Stimulated activated CD8-positive, alpha-beta memory T cell treated with anti-CD3 and anti-CD28 coated beads, Interleukin-7, amount 100 ng/mL, for 48 hours (primary cell): Measurements from ENCODE around the gene RALA.
"Not testable (repeated sequence)": the region's sequence is repeated elsewhere in the genome, so short reads cannot be mapped to it uniquely, and the experiment has no call there.

Experiments used
- DNase-seq, 2 donors: peaks; one replicate each; pipeline ENCODE4 v3.0.0-alpha.2; 2020; ENCODE audit warnings: low read depth in 1 of 2; ENCODE audit errors: extremely low read depth in 1 of 2

The RALA gene

DNA sequence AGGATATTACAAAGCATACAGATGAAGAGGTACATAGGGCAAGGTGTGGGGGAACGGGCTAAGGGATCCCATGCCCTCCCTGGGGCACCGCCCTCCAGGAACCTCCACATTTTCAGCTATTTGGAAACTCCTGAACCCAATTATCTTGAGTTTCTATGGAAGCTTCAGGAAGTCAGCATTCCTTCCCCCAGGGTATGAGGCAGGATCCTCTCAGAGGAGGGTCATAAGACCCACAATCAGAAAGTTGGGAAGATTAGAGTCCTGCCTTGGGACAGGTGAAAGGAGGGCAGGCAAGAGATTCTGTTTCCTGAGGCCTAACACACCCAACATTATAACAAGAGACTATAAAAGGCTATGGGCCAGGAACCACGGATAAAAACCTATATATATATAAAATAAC is 98.0 kb downstream of the RALA start:
- DNase-seq: no peak

DNA sequence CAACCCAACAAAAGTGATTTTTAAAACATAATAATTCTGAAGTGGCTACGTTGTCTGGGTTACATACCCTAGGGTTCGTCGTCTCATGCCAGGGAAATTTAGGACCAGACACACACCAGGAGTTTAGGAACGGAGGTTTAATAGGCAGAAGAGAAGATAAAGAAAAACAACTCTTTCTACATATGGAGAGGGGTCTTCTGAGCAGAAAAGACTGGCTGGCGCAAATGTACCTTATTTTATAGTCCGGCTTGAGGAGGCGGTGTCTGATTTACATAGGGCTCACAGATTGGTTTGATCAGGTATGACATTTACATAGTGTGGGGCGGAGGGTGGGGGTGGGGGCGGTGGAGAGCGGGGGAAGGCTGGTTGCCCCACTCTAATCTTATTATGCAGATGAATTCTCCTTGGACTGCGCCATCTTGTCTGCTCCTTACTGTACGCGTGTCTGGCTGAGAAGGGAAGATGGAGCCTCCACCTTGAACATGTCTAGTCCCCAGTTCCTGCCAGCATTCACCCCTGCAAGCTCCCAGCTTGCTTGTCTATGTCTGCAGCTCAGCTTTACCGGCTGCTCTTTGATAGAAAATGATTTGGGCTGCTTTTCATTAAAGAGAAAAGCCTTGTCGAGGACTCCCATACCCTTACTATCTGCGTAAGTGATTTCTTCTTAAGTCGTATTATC is 98.7 kb downstream of the RALA start:
- no peak for DNase-seq

DNA sequence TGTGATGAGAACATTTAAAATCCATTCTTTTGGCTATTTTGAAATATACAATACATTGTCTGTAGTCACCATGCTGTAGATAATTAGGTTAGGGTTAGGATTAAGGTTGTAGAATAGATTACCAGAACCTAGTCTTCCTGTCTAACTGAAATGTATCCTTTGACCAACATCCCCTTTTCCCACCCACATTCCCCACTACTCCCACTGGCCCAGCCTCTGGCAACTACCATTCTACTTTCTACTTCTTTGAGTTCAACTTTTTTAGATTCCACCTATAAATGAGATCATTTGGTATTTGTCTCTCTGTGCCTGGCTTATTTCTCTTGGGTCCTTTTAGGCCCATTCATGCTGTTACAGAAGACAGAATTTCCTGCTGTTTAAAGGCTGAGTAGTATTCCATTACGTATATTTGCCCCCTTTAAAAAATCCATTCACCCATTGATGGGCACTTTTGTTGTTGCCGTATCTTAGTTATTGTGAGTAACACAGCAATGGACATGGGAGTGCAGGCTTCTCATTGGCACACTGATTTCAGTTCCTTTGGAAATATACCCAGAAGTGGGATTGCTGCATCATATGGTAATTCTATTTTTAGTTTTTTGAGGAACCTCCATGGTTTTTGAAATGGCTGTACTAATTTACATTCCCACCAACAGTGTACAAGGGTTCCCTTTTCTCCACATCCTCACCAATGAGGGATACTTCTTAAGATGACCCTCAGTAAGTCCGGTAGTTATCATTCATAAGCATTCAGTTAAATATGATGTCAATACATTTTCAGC is 104.0 kb downstream of the RALA start:
- DNase-seq: no peak

DNA sequence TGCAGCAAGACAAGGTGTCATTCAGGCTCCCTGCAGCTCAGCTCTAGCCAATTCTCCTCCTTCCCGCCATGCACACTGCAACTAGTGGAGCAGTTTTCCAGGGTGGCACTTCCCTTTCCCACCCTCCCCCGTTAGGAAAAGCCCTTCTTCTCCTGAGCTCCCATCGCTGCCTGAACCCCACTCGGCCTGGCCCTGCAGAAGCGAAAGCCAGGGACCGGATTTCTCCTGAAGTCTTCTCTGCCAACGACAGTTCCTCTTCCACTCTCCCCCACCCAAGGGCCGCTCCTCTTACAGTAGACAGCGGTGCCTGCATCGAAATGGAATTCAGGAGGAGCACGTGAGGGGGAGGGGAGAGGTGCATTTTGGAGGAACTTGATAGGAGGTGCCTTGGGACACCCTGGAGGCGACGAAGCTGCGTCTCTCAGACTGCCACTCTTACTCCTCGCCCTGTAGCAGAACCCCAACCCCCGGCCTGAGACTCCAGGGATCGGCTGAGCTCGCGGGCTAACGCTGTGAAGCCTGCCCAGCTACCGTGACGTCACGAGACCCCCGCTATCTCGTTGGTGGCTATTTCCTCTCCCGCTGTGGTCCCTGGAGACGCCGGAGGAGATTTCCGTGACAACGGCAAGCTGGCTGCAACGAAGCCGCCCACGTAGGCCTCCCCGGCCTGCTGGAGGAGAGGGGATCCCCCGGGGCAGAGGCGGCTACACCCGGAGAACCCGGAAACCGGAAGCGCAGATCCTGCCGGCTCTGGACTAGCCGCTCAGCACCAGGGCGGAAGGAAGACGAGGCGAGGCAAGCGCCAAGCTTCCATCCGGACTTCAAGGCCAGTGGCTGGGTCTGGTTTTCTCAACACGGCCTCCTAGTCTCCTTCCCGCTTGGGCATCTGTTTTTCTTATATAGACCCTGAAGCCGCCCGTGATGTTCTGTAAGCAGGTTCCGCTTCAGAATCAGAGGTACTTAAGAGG is 109.7 kb downstream of the RALA start:
- DNase-seq: peak; percentile 98 to 100

DNA sequence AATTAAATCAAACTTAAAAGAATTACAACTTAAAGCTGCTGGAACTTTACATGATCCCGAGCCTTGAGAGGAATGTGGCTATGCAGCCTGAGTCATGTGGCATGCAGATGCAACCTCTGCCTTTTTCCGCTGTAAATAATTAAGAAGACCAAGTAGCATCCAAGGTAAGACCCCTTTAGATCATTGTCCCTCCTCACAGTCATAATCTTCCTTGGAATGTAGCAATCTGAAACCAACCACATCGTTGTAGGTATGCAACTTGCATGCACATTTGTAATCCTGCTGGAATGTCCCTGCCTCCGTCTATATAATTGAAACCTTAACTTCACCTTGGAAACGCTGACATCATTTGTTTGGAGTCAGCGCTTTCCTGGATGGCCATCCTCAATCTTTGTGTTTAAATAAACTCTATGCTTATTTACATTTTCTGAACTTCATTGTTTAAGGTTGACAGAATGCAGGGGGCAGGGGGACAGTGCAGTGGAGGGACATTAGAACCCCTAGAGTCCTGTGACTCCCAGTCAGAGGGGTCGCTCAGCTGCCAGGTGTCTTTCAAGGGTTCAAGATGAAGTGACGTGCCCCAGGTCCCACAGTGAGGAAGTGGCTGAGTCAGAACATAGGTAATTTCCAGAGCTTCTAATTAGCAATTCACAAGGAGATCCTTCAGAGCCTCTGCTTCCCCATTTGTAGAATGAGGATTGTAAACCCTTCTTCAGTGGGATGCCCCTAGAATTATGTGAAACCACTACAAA is 110.7 kb downstream of the RALA start:
- no peak for DNase-seq

DNA sequence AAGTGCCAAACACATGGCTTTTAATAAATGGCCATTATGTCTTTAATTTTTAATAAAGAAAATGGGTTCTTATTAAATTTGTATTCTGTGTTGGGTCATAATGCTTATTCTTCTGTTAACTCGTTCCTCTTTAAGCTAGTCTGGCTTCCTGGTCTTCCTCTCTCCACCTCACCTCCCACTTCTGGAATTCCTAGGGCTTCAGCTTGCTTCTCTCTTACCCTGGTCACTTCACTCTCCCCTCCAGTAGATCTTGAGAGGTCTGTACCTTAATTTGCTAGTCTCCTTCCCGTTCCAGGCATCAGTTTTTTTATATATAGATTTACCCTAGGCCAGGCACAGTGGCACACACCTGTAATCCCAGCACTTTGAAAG is 111.2 kb downstream of the RALA start:
- DNase-seq: no peak

DNA sequence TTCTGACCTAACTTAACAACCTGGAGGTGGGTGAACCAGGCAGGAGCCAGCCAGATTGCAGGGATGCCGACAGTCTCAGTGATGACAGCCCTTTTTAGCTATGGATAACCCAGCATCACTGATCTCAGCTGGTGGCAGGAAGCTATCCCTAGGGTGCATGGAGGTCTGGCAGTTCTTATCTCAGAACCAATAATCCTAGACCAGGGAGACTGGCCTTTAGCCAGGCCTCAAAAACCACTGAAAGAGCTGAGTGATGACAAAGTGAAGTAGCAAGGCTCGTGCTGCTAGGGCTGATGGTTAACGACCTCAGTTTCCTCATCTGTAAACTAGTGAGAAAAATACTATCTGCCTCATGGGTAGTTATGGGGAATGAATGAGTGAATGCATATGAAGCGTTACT is 112.5 kb downstream of the RALA start:
- peak in 1 of 2 donors; percentile 11 for DNase-seq

DNA sequence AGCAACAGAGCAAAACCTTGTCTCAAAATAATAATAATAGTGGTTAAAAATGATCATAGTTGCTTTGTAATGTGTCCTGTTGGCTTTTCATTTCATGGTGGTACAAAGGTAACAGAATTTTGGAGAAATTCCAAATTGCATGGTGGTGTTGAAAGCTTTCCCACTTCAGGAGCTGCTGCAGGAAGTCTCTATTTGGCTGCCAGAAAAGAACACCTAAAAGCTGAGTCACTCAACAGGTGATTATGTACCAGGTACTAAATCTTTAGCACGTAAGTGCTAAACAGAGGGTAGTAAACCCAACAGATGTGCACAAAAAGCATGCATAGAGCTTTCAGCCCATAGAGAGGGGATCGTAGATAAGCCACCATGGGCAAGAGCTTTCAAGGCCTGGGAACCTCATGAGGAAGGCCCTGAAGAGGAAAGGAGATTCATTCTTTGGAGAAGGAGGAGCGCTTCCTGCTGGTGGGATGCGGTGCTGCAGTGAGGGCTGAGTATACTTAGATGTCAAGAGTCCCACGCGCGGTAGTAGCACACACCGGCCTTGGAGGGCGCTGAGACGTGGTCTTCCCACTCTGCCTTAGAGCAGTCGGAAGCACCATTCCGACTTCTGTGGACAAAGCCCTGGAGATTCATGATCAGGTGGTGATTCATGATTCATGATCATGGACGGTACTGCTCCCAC is 118.7 kb downstream of the RALA start:
- DNase-seq: peak in 1 of 2 donors; percentile 17

DNA sequence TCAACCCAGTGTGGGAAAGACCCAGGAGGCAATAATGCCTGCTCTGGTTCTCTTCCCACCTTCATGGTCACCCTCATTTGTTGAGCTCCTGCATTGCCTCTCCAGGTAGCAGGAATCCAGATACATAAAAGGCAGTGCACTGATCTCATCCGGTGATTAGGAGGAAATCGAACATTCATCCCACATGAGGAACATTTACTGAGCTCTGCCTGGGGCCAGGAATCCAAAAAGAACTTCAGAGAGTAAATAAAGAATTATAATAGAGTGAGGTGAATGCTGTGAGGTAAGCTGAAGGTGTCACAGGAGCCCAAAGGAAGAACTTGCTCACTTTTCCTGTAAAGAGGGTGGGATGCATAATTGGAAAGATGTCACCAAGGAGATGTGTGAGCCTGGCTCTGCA is 121.2 kb downstream of the RALA start:
- no peak for DNase-seq

DNA sequence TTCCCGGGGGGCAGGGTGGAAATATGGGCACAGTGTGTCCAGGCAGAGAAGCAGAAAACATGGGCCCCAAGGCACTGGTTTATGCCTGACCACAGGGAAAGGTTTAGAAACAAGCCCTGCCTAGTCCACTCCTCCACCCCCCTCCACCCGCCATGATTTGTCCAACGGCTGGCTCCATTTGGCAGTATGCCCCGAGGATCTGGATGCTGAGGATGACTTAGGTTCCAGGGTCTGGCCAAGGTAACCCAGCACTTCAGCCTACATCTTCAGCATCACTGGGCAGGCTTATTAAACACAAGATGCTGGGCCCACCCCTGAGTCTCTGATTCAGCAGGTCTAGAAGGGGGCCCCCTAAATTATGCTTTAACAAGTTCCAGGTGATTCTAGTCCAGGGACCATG is 121.9 kb downstream of the RALA start:
- no peak for DNase-seq

DNA sequence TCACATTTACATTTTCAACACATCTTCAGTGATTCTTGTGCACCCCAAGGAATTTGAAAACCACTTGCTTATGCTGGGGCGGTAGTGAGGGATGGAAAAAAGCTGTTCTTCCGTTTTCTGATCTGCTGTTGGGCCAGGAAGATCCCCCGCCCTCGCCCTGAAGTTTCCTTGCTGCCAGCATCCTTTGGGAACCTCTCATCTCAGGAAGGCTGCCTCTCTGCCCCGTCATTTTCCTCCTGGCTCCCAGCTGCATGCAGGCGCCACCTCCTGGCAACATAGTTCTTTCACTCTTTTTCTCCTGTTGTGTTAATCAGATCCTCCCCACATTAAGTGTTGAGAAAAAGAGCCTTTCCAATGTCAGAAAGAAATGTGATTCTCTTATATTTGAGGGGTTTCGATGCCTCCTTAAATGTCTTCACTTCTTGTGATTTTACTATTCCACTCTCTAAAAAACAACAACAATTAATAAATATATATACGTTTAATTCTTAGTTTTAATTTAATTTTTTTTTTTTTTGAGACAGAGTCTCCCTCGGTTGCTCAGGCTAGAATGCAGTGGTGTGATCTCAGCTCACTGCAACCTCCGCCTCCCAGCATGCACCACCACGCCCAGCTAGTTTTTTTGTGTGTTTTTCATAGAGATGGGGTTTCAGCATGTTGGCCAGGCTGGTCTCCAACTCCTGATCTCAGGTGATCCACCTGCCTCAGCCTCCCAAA is 122.9 kb downstream of the RALA start:
- peak in 1 of 2 donors; percentile 29 for DNase-seq

DNA sequence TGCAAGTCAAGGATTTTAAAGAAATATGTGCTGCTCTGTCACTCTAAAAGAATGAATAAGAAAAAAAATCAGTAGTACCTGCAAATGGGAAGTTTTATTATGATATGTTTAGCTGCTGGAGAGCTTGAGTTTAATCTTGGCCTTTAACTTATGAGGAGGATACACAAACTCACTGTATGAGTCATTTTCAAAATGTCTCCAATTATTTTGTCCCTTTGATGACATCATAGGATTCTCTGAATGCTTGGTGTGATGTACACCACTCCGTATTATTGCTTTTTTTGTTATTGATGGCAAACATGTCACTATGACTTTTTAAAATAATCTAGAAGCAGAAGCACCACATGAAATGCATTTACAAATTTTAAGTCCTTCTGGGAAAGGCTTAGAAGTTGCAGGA is 125.8 kb downstream of the RALA start:
- DNase-seq: no peak

DNA sequence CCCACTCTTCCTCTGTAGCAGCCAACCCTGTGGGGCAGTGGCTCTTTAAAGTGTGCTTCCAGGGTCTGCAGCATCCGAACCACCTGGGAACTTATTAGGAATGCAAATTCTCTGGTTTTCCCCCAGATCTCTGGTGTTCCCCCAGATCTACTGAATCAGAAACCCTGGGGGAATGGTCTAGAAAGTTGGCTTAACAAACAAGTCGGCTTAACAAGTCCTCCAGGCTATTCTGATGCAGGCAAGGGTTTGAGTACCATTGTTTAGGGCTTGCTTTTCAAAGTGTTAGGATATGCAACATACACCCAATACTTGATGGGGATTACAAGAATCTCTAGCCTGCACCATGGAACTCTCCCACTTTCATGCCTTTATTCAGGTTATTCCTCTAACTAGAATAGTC is 126.3 kb downstream of the RALA start:
- DNase-seq: no peak

DNA sequence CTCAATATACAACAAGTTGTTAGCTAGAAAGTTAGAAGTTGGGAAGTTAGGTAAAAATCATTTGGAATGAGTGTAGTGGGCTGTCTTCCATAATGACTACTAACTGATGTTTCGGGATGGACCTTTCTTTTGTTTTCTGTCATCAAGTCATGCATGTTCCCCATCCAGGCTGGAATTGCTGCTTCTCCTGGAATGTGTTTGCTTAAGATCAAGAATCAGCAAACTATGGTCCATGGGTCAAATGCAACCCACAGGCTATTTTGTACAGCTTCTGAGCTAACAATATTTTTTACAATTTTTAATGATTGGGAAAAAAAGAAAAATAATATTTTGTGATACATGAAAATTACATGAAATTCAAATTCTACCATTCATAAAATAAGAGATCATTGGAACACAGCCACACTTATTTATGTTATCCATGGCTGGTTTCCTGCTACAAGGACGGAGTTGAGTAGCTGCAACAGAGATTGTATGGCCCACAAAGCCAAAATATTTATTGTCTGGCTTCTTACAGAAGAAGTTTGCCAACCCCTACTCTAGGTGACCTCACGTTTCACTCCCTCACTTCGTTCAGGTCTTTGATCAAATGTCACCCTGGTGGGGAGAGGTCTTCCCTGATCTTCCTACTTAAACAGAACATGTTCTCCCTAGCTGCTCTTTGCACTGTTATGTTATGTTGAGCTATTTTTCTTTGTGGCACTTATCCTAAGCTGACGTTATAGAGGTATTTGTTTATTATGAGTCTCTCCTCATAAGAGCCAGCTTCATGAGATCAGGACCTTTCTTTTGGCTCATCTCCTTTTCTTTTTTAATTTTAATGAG is 127.1 kb downstream of the RALA start:
- DNase-seq: no peak

DNA sequence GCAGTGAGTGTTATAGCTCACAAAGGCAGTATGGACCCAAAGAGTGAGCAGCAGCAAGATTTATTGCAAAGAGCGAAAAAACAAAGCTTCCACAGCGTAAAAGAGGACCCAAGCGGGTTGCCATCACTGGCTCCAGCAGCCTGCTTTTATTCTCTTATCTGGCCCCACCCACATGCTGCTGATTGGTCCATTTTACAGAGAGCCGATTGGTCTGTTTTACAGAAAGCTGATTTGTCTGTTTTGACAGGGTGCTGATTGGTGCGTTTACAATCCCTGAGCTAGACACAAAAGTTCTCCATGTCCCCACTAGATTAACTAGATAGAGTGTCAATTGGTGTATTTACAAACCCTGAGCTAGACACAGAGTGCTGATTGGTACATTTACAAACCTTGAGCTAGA is 129.9 kb downstream of the RALA start:
- DNase-seq: not testable (repeated sequence)

DNA sequence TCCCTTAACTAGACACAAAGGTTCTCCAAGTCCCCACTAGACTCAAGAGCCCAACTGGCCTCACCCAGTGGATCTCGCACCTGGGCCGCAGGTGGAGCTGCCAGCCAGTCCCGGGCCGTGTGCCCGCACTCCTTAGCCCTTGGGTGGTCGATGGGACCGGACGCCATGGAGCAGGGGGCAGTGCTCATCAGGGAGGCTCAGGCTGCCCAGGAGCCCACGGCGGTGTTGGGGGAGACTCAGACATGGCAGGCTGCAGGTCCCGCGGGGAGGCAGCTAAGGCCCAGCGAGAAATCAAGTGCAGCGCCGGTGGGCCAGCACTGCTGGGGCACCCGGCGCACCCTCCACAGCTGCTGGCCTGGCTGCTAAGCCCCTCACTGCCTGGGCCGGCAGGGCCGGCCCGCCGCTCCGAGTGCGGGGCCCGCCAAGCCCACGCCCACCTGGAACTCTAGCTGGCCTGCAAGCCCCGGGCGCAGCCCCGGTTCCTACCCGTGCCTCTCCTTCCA is 130.5 kb downstream of the RALA start:
- no peak for DNase-seq

DNA sequence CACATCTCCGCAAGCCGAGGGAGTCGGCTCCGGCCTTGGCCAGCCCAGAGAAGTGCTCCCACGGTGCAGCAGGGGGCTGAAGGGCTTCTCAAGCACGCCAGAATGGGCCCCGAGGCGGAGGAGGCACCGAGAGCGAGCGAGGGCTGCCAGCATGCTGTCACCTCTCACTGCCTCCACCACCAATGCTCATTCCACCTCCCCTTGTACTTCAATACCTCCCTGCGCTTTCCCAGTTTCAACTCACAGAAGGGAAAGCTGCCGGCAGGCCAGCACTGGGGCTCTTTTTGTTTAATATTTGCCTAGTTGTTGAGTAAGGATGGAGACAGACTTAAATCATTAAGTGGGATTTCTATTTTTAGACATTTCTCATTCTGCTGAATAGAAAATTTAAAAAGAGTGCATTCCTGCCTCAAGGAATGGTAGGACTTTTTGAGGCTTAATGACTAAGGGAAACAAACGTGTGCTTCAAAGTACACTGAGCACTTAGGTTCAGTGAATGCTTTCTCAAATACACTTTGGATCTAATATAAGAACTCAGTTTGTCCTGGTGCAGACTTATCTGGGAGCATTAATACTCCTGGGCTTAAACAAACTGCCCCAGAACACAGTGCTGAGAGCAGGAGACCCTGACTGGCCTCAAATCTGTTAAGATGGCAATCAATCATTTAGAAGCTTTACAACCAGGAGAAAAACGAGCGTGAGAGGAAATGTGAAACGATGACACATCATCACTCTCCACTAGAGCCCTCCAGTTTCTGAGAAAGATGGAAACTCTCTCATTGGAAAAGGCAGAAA is 131.2 kb downstream of the RALA start:
- no peak for DNase-seq

DNA sequence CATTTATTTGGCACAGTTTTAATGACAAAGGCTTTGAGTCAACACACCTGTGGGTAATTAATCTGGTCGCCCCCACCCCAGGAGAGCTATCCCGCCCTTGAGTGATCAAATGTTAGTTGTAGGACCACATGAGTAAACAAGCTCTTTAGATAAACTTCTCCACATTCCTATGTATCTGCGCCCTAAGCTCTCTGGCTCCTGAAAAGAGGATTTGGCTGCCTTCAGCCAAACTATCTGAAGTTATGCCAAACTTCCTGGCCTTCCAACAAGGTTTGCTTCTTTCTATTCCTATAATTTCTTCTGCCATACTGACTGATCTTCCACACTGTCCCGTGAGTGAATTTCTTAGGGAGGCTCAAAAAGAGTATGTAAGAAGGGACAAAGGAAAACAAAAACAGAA is 134.2 kb downstream of the RALA start:
- DNase-seq: no peak
